GM20431 (cell line): ENCODE measurements around the gene KIF1A.
"Not testable (repeated sequence)": the region's sequence is repeated elsewhere in the genome, so short reads cannot be mapped to it uniquely, and the experiment has no call there.

Experiments used
- in situ Hi-C: fragments of 300-500 bp; cut with MseI, MboI; formaldehyde crosslinking; loops from one replicate; pipeline ENCODE4 v1.15.0; 2020; ENCODE audit warnings: low sequenced_read_pairs; ENCODE audit not compliant: unreplicated experiment

The KIF1A gene

DNA sequence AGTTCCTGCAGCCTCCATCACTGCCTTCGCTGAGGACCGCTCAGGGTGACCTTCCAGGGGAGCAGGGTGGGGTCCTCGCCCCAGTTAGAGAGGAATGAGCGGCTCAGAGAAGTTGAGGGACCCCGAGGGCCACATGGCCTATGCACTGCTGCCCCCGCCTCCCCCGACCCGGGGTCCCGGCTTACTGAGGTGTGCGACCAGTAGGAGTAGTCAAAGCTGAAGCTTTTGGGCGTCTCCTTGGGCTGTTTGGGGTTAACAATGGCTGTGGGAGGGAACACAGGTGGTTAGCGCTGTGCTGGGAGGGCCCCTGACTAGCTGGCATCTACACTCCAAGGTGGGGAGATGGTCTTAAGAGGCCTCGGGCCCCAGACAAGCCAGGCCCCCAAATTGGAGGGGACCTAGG lies 31.0 kb downstream of the KIF1A start:
- in situ Hi-C loops, result no loop called here

DNA sequence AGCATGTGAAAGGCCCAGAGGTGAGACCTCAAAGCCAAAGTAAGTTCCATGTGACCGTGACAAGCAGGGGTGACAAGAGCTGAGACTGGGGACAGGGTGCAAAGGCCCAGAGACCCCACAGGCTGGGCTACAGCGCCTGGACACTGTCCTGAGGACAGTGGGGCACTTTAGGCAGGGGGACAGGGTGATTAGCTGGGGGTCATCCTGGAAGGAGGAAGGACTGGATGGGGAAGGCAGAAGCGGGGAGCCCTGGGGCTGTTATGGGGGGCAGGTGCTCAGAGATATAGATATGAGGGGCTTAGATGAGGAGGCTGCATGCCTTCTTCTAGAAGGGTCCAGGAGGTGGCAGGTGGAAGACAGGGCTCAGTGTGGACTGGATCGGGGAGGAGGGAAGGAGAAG lies 31.5 kb downstream of the KIF1A start:
- in situ Hi-C loops, result no loop called here

DNA sequence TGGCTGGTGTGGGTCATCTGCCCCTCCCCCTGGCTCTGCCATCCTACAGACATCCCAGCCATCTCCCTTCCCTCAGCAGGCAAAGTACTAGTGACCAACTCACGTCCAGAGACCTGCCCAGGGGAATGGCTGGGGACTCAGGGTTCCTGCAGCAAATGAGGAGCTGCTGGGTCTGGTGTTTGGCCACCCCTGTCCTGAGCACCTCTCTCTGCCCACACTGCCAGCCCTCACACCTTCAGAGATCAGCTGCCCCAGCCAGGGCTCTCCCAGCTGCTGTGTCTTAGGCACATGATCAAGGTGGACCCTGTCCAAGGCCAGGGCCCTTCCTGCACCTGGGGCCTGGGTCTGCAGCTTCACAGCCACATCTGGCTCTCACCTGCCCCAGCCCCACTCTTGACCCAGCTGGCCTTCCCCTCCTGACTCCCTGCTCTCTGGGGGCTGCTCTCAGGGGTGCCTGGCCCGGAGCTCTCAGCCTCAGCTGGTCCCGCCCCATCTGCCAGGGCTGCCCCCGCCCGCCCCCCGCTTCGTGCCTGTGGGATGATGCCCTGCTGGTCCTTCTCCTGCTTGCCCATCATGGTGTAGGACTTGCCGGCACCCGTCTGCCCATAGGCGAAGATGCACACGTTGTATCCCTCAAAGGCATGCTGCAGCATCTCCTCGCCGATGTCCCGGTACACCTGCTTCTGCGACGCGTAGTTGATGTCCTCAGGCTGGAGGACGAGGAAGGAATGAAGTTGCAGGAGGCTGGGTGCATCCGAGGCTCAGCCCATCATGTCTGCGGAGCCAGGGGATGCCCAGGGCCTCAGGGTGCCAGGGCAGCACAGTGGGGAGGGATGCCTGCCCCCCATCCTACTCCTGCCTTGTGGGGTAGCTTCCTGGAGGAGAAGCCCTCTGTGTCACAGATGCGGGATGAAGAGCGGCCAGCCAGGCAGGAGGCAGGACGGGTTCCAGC lies 32.2 kb downstream of the KIF1A start:
- in situ Hi-C loops, result no loop called here

DNA sequence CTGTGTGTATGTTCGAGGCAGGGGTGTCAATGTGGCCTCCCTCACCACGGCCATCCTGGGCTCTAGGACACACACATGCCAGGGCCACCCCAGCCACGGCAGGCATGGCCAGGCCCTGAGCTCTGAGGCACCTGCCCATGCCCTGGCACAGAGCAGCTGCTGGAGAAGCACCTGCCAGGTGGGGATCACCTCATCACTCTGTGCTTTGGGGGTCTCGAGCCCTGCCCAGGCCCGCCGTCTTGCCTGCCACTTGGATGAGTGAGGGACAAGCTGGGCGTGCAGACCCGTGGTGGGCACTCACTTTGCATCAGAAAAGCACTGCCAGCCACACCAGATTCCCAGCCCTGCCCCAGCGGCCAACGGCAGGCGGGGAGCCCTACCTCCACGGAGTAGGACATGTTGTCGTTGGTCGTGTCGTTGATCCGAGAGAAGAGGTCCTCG lies 33.1 kb downstream of the KIF1A start:
- in situ Hi-C loops, result no loop called here

DNA sequence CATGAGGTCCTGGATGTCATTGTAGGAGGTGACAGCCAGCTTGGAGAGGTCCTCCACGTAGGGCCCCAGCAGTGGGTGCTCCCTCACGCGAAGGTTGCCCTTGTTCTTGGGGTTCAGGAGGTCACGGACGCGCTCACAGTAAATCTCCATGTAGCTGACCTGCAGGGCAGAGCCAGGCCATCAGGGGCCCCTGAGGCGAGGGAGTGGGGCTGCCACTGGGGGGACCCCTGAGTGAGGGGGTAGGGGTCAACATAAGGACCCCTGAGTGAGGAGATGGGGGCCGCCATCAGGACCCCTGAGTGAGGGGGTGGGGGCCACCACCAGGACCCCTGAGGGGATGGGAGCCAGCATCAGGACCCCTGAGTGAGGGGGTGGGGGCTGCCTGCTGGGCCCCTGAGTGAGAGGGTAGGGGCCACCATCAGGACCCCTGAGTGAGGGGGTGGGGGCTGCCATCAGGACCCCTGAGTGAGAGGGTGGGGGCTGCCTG lies 33.6 kb downstream of the KIF1A start:
- in situ Hi-C loops, result no loop called here

DNA sequence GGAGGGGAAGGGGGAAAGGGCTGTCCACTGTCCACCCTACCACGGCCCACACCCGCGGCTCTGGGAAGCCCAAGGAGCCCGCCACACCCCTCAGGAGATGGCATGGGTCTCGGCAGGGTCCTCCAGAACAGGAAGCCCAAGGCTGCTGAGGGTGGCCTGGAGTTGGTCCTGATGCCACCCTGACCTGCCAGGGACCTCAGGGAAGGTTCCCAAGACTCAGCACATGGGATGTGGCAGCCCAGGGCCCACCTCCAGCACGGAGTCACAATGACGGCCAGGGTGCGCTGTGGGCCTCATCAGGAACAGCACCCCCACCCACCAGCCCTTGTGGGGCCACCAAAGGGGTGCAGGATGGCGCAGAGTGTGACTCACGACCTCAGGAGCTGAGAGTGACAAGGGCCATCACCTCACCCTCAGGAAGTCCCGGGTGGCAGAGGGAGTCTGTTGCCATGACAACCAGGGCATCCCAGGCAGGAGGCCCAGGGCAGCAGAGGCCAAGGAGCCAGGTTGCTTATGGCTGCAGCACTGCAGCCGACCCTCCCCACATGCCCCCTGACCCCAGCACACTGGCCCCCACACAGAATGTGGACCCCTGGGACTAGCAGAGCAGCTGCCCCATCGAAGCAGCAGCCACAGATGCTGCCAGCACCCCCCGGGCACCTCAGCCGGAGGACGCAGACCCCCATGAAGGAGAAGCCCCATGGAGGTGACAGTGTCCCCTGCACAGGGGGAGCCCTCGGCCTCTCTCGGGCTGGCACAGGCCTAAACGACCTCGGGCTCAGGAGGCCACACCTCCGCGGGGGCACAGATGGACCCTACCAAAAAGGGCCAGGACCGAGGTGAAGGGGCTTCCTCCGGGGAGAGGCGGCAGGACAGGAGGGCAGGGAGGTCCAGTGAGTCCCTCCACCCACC lies 34.3 kb downstream of the KIF1A start:
- in situ Hi-C loops, result no loop called here

DNA sequence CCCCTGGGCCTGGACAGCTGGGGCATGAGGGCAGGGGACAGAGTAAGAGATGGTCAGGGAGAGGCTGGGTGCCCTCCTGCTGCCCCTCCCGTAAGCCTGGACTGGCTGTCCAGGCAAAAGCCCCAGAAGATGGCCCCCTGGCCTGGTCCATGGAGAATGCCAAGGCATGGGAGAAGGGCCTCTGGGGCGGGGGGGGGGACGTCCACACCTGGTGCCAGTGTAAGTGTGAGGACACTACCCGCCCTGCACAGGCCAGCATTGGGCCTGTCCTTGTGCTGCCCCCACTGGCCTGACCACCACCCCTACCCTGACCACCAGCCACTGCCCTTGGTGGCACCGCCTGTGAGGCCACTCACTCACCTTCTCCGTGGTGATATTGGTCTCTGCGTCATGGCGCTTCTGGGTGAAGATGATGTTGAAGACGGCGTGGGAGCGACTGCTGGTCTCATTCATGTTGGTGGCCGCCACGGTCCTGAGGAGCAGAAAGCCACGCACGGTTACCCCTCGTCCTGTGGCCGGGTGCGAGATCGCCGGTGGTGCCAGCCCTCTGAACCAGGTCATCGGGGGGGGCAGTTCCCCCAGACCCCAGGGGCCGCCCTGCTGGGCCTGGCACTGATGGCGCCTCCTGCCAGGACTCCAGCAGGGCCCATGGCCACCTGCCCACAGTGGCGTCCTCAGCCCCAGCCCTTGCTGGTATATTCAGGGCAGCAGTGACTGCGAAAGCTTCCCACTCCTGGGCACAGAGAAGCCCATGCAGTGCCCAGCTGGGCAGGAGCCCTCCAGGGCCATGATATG lies 35.2 kb downstream of the KIF1A start:
- in situ Hi-C loops, result no loop called here

DNA sequence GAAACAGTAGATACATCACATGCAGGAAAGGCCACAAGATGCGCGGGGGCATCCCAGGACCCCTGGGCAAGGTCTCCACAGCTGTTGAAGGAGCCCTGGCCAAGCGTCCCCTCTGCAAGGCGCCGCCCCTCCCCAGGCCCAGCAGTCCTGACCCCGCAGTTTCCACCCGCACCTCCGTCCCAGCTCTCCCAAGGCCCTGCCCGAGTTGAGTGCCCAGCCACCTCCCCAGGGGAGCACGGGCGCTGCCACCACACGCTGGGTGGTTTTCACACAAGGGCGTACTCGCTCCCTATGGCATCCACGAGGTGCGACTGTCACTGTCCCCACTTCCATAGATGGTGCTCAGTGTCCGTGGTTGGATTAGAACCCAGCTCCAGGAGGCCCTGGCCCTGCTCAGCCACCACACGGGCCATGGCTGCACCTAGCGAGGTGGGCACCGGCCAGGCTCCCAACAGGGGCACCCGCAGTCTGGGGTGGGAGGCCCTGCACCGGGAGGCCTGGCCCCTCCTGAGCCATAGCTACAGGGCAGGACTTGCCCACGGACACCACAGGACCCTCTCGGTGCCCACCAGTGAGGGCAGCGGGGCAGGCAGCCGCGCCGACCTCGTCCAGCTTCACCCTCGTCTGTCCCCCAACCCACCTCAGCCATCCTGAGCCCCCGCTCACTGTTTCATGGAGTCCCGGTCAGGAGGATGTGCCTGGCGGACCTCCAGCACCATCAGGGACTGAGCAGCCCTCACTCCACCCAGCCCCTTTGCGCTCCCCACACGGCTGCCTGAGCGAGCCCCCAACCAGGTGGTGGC lies 36.0 kb downstream of the KIF1A start:
- in situ Hi-C loops, result no loop called here

DNA sequence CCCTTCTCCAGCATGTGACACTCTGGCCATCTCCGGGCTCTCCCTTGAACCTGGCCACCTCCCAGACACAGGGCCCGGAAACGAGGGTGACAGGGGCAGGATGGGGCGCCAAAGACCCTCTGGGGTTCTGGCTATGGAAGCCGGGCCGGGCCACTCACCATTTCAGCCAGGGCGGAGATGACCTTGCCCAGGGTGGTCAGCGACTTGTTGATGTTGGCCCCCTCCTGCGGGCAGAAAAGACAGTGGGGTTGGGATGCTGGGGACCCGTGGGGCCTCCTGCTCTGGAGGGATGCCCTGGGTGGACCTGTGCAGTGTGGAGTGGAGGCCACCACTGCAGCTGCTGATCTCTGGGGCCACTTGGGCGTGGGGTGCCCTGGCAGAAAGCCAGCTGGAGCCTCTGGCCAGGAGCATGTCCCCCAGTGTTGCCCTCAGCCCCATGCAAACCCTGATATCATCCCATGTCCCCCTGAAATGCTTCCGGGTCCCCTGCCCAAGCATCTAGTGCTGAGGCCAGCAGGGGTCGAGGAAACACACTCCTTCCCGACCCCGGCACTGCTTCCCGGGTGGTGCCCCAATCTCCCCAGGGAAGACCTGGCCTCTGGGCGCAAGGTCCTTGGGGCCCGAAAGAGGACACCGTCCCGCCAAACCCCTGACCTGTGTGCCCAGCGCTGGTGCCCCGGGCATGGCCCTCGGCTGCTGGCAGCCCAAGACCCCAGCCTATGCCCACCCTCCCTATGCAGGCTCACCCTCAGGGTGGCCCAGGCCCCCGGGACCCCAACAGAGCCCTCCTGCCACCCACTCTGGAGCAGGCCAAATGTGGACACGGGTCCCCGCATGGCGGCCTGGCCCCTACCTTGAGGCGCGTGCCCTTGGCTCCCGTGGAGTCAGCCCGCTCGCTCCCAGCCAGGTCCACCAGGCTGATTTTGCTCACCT lies 36.9 kb downstream of the KIF1A start:
- in situ Hi-C loops, result no loop called here

DNA sequence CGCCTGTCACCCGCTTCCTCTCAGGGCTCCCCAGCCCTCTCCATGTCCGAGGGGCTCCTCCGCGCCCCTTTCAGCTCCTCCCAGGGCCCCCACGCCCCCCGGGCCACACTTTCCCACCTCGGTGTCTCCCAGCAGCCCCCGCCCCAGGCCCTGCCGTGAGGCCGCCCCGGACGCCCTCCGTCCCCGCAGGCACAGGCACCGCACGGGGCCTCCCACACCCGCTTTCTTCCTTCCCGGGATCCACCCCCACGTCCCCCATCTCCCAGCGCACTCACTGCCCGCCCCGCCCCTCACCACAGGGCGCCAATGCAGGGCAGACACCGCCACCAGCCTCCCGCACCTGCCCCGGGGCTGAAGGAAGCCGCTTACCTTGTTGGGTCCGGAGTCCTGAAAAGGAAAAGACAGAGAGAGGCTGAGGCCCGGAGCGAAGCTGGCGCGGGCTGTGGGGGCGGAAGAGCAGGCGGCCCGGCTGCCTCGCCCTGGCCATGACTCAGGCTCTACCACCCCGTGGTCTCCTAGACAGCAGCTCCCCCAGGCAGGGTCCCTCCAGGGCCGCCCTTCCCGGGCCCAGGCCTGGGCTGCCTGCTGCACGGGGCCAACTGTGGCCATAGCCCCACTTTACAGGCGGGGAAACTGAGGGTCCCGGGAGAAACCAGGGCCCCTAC lies 37.7 kb downstream of the KIF1A start:
- in situ Hi-C loops, result no loop called here

DNA sequence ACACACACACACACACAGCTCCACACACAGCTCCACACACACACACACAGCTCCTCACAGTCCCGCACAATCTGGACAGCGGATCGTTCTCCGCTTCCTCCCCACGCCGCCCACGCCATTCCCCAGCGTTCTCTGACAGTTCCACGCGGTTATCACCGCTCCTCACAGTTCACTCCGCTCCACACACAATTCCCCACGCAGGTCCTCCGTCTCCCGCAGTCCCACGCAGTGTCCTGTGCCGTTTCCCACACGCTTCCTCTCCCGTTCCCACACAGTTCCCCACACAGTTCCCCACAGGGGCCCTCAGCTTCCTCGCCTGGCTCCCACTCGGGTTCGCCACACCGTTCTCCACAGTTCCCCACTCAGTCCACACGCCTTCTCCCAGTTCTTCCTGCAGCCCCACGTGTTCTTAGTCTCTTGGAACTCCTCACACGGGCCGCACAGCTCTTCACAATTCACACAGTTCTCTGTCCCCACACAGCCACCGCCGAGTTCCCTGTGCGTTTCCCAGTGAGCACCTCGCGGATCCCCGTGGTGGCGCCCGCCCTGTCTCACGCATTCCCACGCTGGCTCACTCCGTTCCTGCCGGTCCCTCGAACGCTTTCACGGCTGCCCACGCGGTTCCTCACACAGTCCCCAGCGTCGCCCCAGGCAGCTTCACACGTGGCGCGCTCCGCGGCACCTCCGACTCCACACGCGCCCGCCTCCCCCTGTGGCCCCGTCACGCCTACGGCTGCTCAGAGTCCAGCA lies 38.4 kb downstream of the KIF1A start:
- in situ Hi-C loops, result no loop called here

DNA sequence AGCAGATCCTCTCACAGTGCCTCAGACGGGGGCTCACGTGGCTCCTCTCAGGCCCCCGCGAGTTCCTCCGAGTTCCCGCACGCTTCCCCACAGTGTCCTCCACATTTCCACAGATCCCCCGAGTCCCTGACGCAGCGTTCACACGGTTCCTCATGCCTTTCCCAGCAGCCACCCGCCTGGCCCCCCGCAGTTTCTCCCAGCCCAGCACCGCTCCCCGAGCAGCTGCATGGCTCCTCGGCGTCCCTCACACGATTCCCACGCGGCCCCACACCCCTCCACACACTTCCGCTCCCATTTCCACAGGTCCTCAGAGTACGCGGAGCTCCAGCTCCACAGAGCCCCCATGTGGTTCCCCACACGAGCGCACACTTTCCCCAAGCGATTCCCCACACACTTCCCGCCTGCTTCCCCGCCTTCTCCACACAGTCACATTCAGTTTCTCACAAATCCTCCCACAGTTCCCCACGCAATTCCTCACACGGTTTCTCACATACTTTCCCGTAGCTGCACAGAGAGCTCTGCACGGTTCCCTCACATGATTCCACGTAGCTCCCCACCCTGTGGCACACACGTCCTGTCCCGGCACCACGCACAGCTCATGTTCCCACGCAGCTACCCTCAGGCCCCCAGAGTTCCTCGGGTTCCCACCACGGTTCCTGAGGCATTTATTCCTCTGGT lies 39.9 kb downstream of the KIF1A start:
- in situ Hi-C loops, result no loop called here

DNA sequence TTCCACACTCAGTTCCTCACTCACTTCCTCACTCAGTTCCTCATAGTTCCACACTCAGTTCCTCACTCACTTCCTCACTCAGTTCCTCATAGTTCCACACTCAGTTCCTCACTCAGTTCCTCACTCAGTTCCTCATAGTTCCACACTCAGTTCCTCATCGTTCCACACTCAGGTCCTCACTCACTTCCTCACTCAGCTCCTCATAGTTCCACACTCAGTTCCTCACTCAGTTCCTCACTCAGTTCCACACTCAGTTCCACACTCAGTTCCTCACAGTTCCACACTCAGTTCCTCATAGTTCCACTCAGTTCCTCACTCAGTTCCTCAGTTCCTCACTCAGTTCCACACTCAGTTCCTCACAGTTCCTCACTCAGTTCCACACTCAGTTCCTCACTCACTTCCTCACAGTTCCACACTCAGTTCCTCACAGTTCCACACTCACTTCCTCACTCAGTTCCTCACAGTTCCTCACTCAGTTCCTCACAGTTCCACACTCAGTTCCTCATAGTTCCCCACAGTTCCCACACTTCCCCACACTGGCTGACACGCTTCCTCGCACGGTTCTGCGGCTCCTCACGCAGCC lies 40.7 kb downstream of the KIF1A start:
- in situ Hi-C loops, result not testable (repeated sequence)

DNA sequence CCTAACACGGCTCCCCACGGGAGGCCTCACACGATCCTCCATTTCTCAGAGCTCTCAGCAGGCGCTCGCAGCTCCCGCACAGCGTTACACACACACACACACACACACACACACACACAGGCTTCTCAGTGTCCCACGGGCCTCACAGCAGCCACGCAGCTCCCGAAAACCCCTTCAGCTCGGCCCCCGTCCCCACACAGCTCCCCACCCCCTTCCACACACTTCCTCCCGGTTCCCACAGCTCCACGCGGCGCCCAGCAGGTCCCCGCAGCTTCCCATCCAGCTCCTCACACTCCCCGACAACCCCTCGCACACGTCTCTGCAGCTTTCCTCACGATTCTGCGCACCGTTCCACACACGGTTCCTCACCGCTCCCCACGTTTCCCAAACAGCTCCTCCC lies 41.6 kb downstream of the KIF1A start:
- in situ Hi-C loops, result no loop called here

DNA sequence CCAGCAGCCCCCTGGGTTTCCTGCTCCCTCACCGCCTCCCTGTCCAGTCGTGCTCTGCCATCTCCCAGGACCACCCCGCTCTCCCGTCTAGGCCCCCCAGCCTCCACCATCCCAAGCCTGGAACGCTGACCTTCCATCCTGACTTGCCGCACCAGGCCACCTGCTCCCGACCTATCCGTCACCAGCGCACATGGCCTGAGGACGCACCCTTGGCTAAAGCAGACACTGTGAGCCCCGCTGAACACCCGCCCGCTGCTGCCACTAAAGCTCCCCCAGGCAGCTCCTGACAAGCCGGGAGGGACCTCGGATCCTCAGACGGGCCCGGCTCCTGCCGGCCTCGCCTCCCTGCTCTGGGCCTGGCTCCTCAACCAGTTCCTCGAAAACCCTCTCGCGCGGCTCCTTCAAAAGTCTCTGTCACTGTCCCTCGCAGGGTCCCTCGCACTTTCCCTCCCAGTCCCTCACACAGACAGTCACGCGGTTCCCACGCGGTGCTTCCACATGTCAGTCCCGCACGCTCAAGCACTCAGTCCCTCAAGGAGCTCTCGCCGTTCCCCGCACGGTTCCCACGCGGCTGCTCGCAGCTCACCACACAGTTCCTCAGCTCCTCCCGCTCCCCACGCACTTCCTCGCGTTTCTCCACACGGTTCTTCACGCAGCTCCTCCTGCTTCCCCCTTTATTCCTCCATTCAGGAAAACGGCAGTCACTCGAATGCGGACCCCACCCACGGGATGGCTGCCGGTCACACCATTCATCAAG lies 42.4 kb downstream of the KIF1A start:
- in situ Hi-C loops, result no loop called here
